ENCODE data around the gene SSB.

- TF ChIP-seq, protein P1, sequence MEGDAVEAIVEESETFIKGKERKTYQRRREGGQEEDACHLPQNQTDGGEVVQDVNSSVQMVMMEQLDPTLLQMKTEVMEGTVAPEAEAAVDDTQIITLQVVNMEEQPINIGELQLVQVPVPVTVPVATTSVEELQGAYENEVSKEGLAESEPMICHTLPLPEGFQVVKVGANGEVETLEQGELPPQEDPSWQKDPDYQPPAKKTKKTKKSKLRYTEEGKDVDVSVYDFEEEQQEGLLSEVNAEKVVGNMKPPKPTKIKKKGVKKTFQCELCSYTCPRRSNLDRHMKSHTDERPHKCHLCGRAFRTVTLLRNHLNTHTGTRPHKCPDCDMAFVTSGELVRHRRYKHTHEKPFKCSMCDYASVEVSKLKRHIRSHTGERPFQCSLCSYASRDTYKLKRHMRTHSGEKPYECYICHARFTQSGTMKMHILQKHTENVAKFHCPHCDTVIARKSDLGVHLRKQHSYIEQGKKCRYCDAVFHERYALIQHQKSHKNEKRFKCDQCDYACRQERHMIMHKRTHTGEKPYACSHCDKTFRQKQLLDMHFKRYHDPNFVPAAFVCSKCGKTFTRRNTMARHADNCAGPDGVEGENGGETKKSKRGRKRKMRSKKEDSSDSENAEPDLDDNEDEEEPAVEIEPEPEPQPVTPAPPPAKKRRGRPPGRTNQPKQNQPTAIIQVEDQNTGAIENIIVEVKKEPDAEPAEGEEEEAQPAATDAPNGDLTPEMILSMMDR (IDR thresholded peaks at IDR 0.05; ENCODE audit: low read depth, low read length, missing input control) = no peak
- TF ChIP-seq GABPA (IDR thresholded peaks at IDR 0.05 in 1 of 2, conservative IDR thresholded peaks at IDR 0.05 in 1 of 2) = no peak
- TF ChIP-seq TAF1 (conservative IDR thresholded peaks at IDR 0.05) = no peak
These were observed 17.2 kb upstream of the SSB start for GRCh38 chr2:169781249-169782013.

Data from liver (tissue), 3 donors.